Upper lobe of left lung (tissue), 6 donors: ENCODE results near the gene PCDHGA7. TPM values are rescaled to one million over a fixed set of nuclear protein-coding genes. Genes with fewer than 3 reads are reported as not detected.
A peak's percentile ranks its signal among the peaks of the same experiment; 100 is the strongest.
"Not testable (repeated sequence)": the region's sequence is repeated elsewhere in the genome, so short reads cannot be mapped to it uniquely, and the experiment has no call there.

Experiments
- ATAC-seq, 2 donors: fragments of 200-7000 bp; cut with Tn5 transposase; one replicate each; pipeline ENCODE4 v1.9.1; 2022; ENCODE audit warnings: mild to moderate bottlenecking in 2 of 2, moderate library complexity in 2 of 2; ENCODE audit not compliant: low FRiP score in 2 of 2
- DNase-seq, 2 donors: peaks; one replicate each; pipeline ENCODE4 v3.0.0-alpha.2; 2019 to 2020
- H3K27ac ChIP-seq, 4 donors: fragments of 200-600 bp; sonication (generic); one replicate each; pipeline ENCODE4 v1.5.1; 2016 to 2019
- H3K27me3 ChIP-seq, 4 donors: fragments of 200-600 bp; sonication (generic); one replicate each; pipeline ENCODE4 v1.5.1; 2017 to 2019
- H3K36me3 ChIP-seq, 4 donors: fragments of 200-600 bp; sonication (generic); one replicate each; pipeline ENCODE4 v1.5.1; 2016 to 2019
- H3K4me1 ChIP-seq, 4 donors: fragments of 200-600 bp; sonication (generic); one replicate each; pipeline ENCODE4 v1.5.1; 2018 to 2019
- H3K4me3 ChIP-seq, 4 donors: fragments of 200-600 bp; sonication (generic); one replicate each; pipeline ENCODE4 v1.5.1; 2017 to 2019; ENCODE audit warnings: mild to moderate bottlenecking in 2 of 4, moderate library complexity in 1 of 4
- H3K9me3 ChIP-seq, 4 donors: fragments of 200-600 bp; sonication (generic); one replicate each; pipeline ENCODE4 v1.5.1; 2018 to 2019
- EP300 ChIP-seq, 4 donors: sonication (generic); formaldehyde crosslinking; IDR thresholded peaks; one replicate each; pipeline ENCODE4 v1.5.1; 2017; ENCODE audit warnings: antibody characterized with exemption in 4 of 4, control low read depth in 2 of 4
- POLR2A ChIP-seq, 4 donors: fragments of 450-650 bp; IDR thresholded peaks; one replicate each; pipeline ENCODE4 v1.5.1; 2016 to 2017; ENCODE audit warnings: antibody characterized with exemption in 4 of 4, mild to moderate bottlenecking in 2 of 4
- POLR2AphosphoS5 ChIP-seq, 2 donors: sonication (generic); formaldehyde crosslinking; IDR thresholded peaks; one replicate each; pipeline ENCODE4 v1.5.1; 2017; ENCODE audit warnings: antibody characterized with exemption in 2 of 2
- WGBS, 2 donors: methylation state at CpG; one replicate each; pipeline ENCODE4 v1.1.5; 2017 to 2018; 5-methylcytosine and 5-hydroxymethylcytosine counted together
- total RNA-seq, 6 donors: library from RNA; depleted of rRNA in 4 of 6; stranded (reverse); fragments of >200 nt in 4 of 6; gene quantifications; one replicate each; pipeline versions ENCODE4 v1.1.0 to v1.2.1, GENCODE V29; 2016 to 2021
- TF ChIP-seq, protein P1 (sequence below), 6 experiments: fragments of 450-650 bp in 4 of 6; fragments of 200-600 bp in 2 of 6; sonication (generic) in 2 of 6; IDR thresholded peaks; one replicate each; pipeline ENCODE4 v1.5.1; 2016 to 2019; ENCODE audit warnings: antibody characterized with exemption in 6 of 6
- donor health status: DM: no; HTN: no; CAD: no; lungs with moderate emphysema.
- donor health status: DM: no; HTN: yes; CAD: no; lungs with severe emphysema.

Gene PCDHGA7
- total RNA-seq, result 10 to 100 TPM in 1 of 6 donors, 1 to 10 TPM in 5; 1.2 to 13.6 (median 2.7) TPM

DNA sequence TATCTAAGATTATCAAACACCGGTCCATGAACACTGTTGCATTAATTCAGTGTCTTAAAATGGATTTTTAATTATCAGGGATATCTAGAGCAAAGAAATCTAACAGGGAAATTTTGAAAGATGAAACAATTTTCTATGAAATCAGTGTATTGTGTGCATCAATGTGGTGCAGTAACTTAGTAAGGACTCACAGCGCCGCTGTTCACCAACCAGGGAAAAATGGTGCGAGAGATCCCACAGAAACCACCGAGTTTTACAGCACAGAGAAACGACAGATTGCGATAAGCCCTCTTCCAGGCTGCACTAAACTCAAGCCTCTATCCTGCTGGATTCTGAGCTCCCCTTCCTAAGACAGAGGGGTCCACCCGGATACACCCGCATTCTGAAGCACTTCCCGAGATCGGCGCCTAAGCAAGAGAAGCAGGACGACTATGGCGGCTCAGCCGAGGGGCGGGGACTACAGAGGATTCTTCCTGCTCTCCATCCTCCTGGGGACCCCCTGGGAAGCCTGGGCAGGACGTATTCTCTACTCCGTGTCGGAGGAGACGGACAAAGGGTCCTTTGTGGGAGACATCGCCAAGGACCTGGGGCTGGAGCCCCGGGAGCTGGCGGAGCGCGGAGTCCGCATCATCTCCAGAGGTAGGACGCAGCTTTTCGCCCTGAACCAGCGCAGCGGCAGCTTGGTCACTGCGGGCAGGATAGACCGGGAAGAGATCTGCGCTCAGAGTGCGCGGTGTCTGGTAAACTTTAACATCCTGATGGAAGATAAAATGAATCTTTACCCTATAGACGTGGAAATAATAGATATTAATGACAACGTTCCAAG lies at the start of gene PCDHGA7:
Gene PCDHGA7 (plus strand): TSS at position 274 of the 826 bp plus-strand sequence. CDS start 158 bp downstream, at position 432.
- peak in 1 of 2 donors; percentile 34 for ATAC-seq
- Histone ChIP-seq H3K9me3 (peaks cover 40 to 74% (median 60%) of the 10 kb centered on the region in 4 donors), H3K36me3 (no peaks in the 10 kb centered on the region), H3K4me3 (peak within 1 kb of the TSS in 3 of 4 donors; percentile 9 to 34 (median 29)), H3K4me1 (no peaks in the 10 kb centered on the region), H3K27ac (no peak within 1 kb of the TSS), H3K27me3 (no peaks in the 10 kb centered on the region)
- 10 to 30% methylated on average over 14 to 37 of the region's 37 CpGs for WGBS, 2 donors
- TF ChIP-seq EP300 (IDR thresholded peaks at IDR 0.05), result no peak
- TF ChIP-seq POLR2AphosphoS5 (IDR thresholded peaks at IDR 0.05), result no peak
- TF ChIP-seq, protein P1, sequence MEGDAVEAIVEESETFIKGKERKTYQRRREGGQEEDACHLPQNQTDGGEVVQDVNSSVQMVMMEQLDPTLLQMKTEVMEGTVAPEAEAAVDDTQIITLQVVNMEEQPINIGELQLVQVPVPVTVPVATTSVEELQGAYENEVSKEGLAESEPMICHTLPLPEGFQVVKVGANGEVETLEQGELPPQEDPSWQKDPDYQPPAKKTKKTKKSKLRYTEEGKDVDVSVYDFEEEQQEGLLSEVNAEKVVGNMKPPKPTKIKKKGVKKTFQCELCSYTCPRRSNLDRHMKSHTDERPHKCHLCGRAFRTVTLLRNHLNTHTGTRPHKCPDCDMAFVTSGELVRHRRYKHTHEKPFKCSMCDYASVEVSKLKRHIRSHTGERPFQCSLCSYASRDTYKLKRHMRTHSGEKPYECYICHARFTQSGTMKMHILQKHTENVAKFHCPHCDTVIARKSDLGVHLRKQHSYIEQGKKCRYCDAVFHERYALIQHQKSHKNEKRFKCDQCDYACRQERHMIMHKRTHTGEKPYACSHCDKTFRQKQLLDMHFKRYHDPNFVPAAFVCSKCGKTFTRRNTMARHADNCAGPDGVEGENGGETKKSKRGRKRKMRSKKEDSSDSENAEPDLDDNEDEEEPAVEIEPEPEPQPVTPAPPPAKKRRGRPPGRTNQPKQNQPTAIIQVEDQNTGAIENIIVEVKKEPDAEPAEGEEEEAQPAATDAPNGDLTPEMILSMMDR (IDR thresholded peaks at IDR 0.05), result no peak
- TF ChIP-seq POLR2A (IDR thresholded peaks at IDR 0.05), result no peak
- no peak for DNase-seq

DNA sequence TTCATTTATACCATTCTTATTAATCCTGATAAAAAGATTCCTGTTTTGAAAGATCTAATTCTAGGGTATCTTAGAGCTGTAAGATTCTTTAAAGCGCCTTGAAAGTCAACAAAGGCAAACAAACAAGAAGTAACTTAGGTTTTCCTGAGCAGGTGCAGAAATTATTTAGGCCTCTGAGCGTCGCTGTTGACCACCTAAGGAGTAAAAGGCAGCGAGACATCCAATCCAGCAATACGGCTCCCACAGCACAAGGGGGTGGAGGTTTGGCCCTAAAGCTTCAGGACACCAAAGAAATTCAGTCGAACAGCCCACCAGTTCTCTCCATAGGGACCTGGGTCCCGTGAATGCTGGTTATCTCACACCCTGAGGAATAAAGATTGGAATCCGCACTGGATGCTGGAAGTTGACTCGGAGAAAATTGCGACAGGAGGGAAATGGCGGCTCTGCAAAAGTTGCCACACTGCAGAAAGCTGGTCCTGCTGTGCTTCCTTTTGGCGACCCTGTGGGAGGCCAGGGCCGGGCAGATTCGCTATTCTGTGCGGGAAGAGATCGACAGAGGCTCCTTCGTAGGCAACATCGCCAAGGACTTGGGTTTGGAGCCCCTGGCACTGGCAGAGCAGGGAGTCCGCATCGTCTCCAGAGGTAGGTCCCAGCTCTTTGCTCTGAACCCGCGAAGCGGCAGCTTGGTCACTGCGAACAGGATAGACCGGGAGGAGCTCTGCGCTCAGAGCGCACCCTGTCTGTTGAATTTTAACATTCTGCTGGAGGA lies 43.8 kb upstream of the PCDHGA7 start, which contains the start of gene PCDHGA2:
Gene PCDHGA2 (plus strand): TSS at position 223 of the 769 bp plus-strand sequence.
- peak in 1 of 2 donors; percentile 16 for ATAC-seq
- Histone ChIP-seq H3K36me3 (no peaks in the 10 kb centered on the region), H3K9me3 (peaks cover 42 to 68% (median 52%) of the 10 kb centered on the region in 4 donors), H3K27ac (no peak within 1 kb of the TSS), H3K27me3 (no peaks in the 10 kb centered on the region), H3K4me3 (peak within 1 kb of the TSS in 2 of 4 donors; percentile 5 to 26), H3K4me1 (no peaks in the 10 kb centered on the region)
- WGBS, 2 donors, result 8 to 20% methylated on average over 14 to 23 of the region's 27 CpGs
- TF ChIP-seq POLR2AphosphoS5 (IDR thresholded peaks at IDR 0.05), result no peak
- TF ChIP-seq, protein P1 (IDR thresholded peaks at IDR 0.05), result peak in 2 of 6 experiments; percentile 13 to 18
- DNase-seq, result peak in 1 of 2 donors; percentile 19

DNA sequence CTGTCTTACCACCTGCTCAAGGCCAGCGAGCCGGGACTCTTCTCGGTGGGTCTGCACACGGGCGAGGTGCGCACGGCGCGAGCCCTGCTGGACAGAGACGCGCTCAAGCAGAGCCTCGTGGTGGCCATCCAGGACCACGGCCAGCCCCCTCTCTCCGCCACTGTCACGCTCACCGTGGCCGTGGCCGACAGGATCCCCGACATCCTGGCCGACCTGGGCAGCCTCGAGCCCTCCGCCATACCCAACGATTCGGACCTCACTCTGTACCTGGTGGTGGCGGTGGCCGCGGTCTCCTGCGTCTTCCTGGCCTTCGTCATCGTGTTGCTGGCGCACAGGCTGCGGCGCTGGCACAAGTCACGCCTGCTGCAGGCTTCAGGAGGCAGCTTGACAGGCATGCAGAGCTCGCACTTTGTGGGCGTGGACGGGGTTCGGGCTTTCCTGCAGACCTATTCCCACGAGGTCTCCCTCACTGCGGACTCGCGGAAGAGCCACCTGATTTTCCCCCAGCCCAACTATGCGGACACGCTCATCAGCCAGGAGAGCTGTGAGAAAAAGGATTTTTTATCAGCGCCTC lies 41.7 kb upstream of the PCDHGA7 start:
- not testable (repeated sequence) for H3K4me1 ChIP-seq, H3K27me3 ChIP-seq, H3K4me3 ChIP-seq, H3K36me3 ChIP-seq, ATAC-seq, H3K27ac ChIP-seq
- peak in 1 of 2 donors; percentile 72 for DNase-seq
- peaks cover 34 to 78% (median 60%) of the 10 kb centered on the region in 4 donors for H3K9me3 ChIP-seq
- WGBS, 2 donors, result 39 to 80% methylated on average over 7 to 22 of the region's 45 CpGs

DNA sequence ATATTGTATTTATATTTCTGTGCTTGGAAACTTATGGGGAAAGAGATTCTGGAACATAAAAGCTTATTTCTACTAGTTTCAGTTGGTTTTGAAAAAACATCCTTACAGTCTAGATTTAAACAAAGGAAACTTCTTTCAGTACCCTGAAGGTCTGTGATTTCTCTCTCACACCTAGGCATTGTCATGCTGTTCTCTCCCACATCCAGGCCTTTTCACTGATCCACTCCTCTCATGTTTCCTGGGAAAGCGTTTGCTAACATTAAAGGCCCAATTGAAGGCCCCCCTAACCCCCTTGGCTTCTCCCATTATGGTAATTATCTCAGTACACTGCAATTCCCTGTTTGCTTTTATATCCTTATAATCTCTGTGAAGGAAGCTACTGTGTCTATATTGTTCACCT lies 39.8 kb upstream of the PCDHGA7 start:
- Histone ChIP-seq H3K9me3 (peaks cover 32 to 84% (median 59%) of the 10 kb centered on the region in 4 donors), H3K36me3 (no peaks in the 10 kb centered on the region), H3K4me1 (no peaks in the 10 kb centered on the region), H3K4me3 (no peak overlapping the region), H3K27me3 (no peaks in the 10 kb centered on the region), H3K27ac (no peak overlapping the region)
- DNase-seq (no peak), ATAC-seq (no peak)
- 10 to 24% methylated on average over 1 of the region's 1 CpG for WGBS, 2 donors
- no peak for TF ChIP-seq EP300 (IDR thresholded peaks at IDR 0.05)
- TF ChIP-seq, protein P1 (IDR thresholded peaks at IDR 0.05), result no peak
- TF ChIP-seq POLR2A (IDR thresholded peaks at IDR 0.05), result no peak
- no peak for TF ChIP-seq POLR2AphosphoS5 (IDR thresholded peaks at IDR 0.05)
